HG02798 (cell line): Measurements from ENCODE around the gene ZNF513.
"Not testable (repeated sequence)": the region's sequence is repeated elsewhere in the genome, so short reads cannot be mapped to it uniquely, and the experiment has no call there.

ENCODE experiments used
- ATAC-seq: cut with Tn5 transposase; IDR thresholded peaks from one replicate; pipeline ENCODE4 v1.9.1; 2021; ENCODE audit warnings: mild to moderate bottlenecking; ENCODE audit not compliant: unreplicated experiment, poor library complexity

ZNF513 gene

GRCh38 chr2:27362678-27363420, 17.7 kb downstream of the ZNF513 start:
- no peak for ATAC-seq

- peak; percentile 85 for ATAC-seq
Observed at GRCh38 chr2:27356382-27357181, 24.0 kb downstream of the ZNF513 start, which contains the start of gene GTF3C2. Gene GTF3C2, minus strand, starts transcription at chr2:27356764. Its CDS starts 13,210 bp downstream, at chr2:27343554.

- peak; percentile 31 for ATAC-seq
Observed at GRCh38 chr2:27356056-27356381, 24.5 kb downstream of the ZNF513 start.

- ATAC-seq = no peak
Observed at GRCh38 chr2:27354597-27354927, 26.0 kb downstream of the ZNF513 start.

GRCh38 chr2:27353762-27354596, 26.6 kb downstream of the ZNF513 start:
- no peak for ATAC-seq

GRCh38 chr2:27353386-27353761, 27.2 kb downstream of the ZNF513 start:
- ATAC-seq = not testable (repeated sequence)

GRCh38 chr2:27351802-27352598, 28.5 kb downstream of the ZNF513 start:
- ATAC-seq = no peak

GRCh38 chr2:27350106-27350693, 30.3 kb downstream of the ZNF513 start:
- ATAC-seq = no peak

GRCh38 chr2:27347641-27348040, 32.9 kb downstream of the ZNF513 start:
- no peak for ATAC-seq

GRCh38 chr2:27336173-27336572, 44.4 kb downstream of the ZNF513 start:
- no peak for ATAC-seq

GRCh38 chr2:27335311-27335710, 45.2 kb downstream of the ZNF513 start:
- ATAC-seq = no peak
